KG1 (cell line): ENCODE measurements around the gene NKAIN4.

Experiments used
- DNase-seq: peaks from one replicate; lab custom pipeline; 2025; lab: John Stamatoyannopoulos, UW

NKAIN4 gene

DNA sequence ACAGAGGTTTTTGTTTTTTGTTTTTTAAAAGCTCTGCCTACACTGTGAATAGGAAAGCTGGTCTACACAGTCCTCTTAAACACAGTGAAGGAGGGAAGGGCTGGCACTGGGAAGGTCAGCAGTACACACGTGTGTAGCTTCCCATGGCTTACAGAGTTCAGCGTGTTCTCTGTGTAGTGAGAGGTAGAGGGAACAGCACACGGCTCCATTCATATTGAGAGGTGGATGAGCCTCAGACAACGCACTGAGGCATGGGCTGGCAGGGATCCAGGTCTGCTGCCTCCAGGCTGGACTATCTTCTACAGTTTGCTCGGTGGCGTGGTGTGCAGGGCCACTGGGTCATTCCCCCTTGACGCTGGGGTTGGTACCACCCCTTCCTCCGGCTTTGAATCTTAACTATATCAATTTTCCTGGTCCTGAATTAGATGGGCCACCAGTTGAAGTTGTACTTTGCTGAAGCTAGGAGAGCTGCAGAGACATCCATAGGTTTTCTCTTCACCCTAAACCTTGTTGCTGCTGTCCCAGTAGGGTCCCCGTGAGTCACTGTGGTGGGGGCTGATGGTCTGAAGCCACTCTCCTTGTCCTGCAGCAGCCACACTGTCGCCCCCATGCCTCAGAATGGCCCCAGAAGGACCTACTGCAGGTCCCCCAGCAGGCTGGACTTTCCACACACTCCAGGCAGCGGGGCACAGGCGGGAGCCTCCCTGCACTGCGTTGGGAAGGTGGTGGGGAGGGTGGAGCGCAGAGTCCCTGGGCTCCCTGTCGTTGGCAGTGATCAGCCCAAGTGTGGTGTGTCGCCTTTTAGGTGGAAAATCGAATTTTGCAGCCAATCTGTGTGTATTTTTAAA lies 20.3 kb upstream of the NKAIN4 start:
- no peak for DNase-seq

DNA sequence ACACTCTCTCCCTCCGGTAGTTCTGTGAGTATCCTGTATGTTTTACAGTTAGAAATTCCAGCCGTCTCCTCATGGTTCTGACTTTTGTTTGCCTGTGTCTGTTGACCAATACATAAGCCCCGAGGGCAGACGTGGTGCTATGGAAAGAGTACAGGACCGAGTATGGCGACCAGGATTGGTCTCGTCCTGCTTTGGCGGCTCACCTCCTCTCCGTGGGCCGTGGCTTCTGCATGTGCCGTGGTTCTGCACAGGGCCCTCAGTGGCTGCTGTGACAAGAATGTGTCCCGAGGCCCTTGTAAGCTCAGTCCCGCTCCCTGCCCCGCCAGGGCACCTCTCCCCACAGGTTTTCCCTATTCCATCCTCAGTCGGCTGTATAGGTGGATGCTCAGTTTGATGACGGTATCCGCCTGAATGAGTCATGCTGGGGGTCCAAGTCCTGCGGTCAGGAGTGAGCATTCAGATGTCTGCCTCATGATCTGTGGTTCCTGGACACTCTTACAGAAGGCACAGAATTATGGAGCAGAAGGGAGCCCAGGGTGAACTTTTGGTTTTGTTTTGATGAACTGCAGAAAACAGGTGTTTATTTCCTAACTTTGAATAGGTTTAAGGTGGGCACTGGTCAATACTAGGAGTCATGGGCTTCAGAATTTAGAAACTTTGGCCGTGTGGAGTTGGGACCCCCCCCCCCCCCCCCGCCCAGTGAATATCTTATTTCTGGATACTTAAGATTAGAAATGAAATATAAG lies 19.5 kb upstream of the NKAIN4 start:
- no peak for DNase-seq

DNA sequence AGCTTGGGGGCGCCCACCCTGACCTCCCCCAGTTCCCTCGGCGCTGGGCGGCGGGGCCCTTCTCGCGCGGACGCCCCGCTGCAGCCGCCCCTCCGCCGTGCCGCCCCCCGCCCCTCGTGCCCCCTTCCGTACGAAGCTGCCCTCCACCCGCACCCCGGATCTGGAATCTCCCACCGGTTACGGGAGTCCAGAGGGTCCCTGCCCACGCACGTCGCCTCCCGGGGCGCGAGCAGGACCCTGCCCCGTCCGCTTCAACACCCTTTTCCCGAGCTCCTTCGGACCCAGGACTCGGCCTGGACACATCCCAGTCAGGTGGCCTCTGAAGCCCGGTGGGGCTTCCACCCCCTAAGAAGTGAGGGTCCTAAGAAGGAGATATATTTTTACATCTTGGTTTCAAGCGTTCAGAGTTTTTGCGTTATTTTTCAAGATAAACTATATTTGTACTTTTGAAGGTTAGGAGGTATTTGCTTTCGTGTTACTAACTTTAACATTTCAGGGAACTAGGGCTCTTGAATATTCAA lies 18.9 kb upstream of the NKAIN4 start:
- no peak for DNase-seq

DNA sequence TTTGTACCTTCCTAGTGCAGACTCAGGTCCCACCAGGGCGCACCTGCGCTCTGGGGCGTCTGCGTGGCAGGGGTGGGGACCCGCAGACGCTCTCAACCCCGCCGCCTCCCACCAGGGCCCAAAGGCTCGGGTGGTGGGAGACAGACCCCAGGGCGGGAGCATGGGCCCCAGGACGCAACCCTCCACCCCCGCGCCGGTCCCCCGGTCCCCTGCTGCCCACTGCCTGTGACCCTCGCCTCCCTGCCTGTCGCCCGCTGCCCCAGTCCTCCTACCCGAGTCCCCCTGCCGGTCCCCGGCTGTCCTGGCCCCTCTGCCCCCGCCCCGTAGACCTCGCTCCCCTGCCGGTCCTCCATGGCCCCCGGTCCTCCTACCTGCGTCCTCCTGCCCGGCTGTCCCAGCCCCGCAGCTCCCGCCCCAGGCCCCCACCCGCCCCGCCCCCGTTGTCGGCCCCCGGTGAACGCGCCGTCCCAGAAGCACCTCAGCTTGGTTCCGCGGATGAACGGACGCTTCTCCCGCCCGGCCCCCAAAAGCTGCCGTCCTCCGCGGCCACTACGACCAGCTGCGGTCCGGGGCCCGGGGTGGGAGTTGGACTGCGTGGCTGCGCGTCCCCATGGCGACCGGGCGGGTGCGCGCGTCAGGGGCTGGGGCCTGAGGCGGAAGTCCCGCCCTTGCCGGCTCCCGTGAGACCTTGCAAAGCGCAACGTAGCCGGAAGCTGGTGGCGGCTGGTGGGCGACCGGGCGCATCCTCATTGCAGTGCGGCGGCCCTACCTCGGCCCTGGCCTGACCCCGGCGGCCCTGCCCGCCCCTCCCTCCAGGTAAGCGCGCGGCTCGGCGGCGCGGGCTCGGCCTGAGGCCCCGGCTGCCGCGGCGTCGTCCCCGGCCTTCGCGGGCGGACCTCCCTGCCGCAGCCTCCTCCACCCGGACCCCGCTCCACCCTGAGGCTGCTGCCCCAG lies 18.1 kb upstream of the NKAIN4 start, which contains the start of gene ARFGAP1:
ARFGAP1 (plus strand) TSS at position 709 of the 954 bp plus-strand sequence. CDS start 2,768 bp downstream, outside the sequence.
- peak; percentile 77 for DNase-seq

- no peak for DNase-seq
Observed at GRCh38 chr20:63270606-63271325, 16.5 kb upstream of the NKAIN4 start.

GRCh38 chr20:63269724-63270123 lies 15.5 kb upstream of the NKAIN4 start:
- no peak for DNase-seq

DNA sequence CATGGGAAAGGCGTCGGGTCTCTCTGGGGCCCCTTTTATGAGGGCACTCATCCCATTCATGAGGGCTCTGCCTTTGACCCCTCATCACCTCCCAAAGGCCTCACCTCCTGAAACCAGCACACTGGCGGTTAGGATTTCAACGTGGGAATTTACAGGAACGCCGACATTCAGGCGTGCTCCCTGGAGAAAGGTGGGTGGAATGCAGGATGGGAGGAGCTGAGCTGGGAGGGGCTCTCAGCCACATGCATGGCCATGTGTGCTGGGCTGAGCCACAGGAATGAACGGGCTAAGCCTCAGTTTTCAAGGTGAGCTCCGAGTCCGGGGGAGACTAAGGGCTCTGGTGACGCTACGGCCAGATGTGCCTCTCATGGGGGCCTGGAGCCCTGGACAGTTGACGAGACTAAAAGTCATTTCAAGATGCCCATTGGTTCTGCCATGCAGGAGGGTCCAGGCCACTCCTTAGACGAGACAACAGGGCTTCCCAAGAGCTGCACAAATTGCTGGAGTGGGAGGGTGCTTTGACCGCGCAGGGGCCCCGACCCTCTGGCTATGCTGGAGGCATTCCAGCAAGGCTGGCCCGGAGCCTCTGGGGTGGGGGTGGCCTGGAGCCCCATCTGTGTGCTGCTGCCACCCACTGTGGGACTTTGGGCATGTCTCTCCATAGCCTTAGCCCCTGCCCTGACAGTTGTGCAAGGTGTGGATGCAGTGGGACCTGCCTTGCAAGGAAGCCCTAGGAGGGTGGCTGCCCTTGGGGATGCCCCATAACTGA lies 14.6 kb upstream of the NKAIN4 start:
- no peak for DNase-seq

- DNase-seq, result no peak
Observed at GRCh38 chr20:63268256-63268655, 14.0 kb upstream of the NKAIN4 start.

- no peak for DNase-seq
Observed at GRCh38 chr20:63267691-63268090, 13.4 kb upstream of the NKAIN4 start.

DNA sequence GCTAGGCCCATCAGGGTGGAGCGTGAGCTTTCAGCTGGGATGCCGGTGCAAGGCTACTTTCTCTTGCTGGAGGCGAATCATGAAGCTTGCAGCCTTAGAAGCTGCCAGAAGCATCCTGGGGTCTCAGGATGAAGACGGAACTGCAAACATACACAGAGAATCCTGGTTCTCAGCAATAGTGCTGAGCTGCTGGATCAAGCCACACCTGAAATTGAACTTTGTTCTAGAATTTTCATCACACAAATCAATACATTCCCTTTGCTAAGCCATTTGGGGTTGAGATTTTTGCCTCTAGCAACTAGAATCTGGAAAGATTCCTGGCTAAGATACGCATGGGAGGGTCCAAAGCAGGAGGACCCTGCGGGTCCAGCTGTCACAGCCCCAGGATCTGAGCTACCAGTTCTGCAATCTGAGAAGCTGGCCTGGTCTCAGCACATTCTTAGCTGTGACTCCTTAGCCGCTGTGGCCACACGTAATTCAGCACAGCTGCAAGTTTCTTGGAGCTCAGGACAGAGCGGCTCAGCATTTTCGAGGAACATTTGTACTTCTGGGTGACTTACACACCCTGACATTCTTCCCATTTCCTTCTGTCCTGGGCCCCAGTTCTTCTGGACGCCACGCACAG lies 11.7 kb upstream of the NKAIN4 start:
- DNase-seq, result no peak

DNA sequence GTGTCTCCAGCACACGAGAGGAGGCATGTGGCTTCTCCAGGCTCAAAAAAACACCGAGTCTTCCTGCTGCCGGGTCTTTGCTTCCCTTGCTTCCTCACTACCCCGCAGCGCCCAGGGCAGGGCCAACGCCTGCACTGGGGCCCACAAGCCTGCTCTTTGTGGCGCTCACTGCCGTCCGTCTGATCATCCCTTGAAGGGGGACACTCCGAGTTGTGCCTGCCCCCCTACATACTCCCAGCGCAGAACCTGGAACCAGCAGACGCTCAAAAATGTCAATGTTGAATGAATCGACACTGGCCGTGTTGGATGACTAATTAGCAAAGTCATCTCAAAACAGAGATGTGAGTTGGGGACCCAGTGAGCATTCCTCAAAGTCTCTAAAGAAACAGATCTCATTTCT lies 10.3 kb upstream of the NKAIN4 start:
- DNase-seq, result no peak

- no peak for DNase-seq
Observed at GRCh38 chr20:63264000-63264399, 9.7 kb upstream of the NKAIN4 start.

DNA sequence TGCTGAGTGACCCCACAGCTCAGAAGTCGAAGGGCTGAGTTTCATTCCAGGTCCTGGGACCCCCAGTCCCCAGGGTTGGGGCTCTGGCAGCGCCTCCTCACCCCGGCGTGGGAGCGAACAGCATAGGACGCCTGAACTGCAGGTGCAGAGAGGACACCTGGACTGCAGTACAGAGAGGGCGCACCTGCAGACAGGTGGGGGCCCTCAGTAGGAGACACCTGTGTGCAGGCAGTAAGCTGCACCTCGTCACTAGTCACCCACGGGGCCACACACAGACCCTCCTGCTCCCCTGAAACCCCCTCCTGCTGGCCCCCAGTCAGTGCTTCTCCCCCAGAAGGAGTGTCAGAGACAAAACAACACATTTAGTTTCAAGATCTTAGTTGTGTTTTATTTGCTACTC lies 8.6 kb upstream of the NKAIN4 start:
- no peak for DNase-seq

GRCh38 chr20:63261795-63262528 lies 7.7 kb upstream of the NKAIN4 start:
- DNase-seq, result no peak

DNA sequence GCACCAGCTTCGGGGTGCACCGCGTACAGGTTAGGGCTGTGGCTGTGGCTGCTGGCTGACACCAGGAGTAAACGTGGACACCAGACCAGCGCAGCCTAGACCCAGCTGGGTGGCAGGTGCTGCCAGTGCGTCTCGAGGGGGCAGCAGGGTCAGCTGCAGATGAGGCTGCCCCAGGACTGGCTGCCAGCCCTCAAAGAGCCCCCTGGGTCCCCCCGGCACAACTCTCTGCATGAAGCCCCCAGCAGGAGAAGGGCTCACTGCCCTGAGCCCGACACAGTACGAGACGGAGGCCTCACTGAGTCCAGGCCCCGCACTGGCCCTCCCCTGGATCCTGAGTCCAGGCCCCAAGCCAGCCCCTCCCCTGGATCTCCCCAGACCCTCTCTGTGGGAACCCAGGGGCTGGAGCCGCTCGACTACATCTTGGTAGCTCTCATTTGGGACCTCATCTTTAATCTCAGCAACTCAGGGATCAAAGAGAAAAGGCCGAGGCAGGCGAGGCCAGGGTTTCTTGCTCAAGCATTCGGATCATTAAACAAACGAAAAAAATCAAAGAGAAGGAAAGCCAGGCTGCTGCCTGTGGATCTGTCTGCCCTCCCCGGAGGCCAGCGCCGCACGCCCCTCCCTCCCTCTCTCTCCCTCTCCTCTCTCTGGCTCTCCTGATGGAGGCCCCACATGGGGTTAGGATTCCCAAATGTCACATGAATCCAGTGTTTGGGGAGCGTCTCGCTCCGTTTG lies 7.0 kb upstream of the NKAIN4 start:
- DNase-seq, result no peak

DNA sequence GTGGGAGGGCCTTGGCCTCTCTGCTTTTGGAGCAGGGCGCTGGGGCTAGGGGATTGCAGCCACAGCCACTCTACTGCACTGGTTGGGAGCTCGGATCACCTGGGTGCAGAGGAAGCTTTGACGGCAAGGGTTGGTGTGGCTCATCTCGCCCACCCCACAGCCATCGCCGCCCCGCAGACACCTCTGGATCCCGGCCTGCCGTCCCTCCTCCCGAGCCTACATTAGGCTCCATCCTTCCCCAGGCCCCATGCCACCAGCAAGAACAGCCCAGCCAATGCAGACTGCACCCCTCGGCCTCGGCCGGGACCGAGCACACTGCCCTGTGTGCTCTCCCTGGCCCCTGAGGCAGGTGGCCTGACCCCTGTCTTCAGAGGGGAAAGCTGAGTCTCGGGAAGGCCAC lies 6.3 kb upstream of the NKAIN4 start:
- DNase-seq, result no peak

DNA sequence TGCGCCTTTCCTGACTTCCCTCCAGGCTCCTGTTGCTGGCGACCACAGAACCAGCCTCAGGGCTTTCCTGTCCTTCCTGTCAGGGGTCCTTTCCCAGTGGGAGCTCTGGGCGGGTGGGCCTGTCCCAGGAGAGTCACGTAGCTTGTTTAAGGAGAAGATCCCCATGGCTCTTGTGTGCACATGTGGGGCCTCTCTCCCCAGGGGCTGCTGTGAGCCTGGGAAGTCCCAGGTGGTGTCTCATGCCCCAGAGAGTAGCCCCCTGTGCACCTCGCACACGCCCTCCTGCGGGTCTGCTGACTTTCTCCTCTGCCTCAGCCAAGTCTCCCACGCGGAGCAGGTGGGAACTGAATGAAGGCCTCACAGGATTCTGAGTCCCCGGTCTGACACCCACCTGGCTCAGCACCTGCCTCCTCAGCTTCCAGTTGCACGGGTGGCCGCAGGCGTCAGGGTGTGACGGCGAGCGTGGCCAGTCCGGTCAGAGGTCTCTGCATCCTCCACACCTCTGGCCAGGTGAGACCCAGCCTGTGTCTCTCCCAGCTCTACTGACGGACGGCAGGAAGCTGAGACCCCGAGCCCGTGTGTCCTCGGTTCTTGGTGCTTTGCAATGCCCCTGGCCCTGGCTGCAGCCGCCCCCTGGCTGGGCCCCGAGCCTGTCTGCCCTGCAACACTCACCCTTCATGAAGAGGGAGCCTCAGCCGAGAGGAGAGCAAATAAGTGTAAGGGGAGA lies 5.6 kb upstream of the NKAIN4 start:
- no peak for DNase-seq

DNA sequence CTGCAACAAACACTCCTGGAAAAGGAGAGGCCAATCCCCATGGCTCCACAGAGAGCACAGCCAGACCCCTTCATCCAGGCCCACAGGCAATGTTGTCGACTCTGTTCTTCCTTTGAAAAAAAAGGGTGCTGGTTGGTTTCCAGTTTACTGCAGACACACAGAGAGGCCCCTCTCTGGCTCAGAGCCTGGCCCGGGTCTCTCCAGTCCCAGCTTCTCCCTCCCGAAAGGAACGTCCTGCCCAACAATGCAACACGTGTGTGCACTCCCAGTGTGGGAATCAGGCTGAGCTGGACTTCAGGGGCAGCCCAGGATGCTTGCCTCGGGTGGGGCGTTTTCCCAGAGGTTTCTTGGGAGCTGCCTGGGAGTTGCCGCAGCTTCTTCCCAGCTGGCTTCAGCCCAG lies 4.5 kb upstream of the NKAIN4 start:
- DNase-seq, result no peak
